GM23248 (cell line): Measurements from ENCODE around the gene CIAO3. TPM values are rescaled to one million over a fixed set of nuclear protein-coding genes. Genes with fewer than 3 reads are reported as not detected.

Experiments
- DNase-seq: peaks from one replicate; pipeline ENCODE4 v3.0.0-alpha.2; 2015
- H2AFZ ChIP-seq: fragments of 200-600 bp; sonication (generic); 2 replicates; pipeline ENCODE4 v1.6.1; 2016; ENCODE audit warnings: antibody characterized with exemption
- H3F3A ChIP-seq: fragments of 200-600 bp; sonication (generic); 2 replicates; pipeline ENCODE4 v1.6.1; 2016; ENCODE audit warnings: mild to moderate bottlenecking, antibody characterized with exemption, mixed run types; ENCODE audit not compliant: insufficient read depth
- H3K27ac ChIP-seq: fragments of 200-600 bp; sonication (generic); 2 replicates; pipeline ENCODE4 v1.5.1; 2016; ENCODE audit warnings: mild to moderate bottlenecking
- H3K27me3 ChIP-seq: fragments of 200-600 bp; sonication (generic); replicated peaks from 2 replicates; pipeline ENCODE4 v1.6.1; 2016; ENCODE audit warnings: mild to moderate bottlenecking; ENCODE audit not compliant: insufficient read depth
- H3K36me3 ChIP-seq: fragments of 200-600 bp; sonication (generic); 2 replicates; pipeline ENCODE4 v1.6.1; 2016; ENCODE audit warnings: low read depth, mild to moderate bottlenecking
- H3K4me1 ChIP-seq: fragments of 200-600 bp; sonication (generic); 2 replicates; pipeline ENCODE4 v1.6.1; 2016; ENCODE audit warnings: mild to moderate bottlenecking; ENCODE audit not compliant: insufficient read depth
- H3K4me2 ChIP-seq: fragments of 200-600 bp; sonication (generic); one replicate; pipeline ENCODE4 v1.6.1; 2016; ENCODE audit warnings: mild to moderate bottlenecking; ENCODE audit not compliant: unreplicated experiment
- H3K4me3 ChIP-seq: fragments of 200-600 bp; sonication (generic); 2 replicates; pipeline ENCODE4 v1.5.1; 2016; ENCODE audit warnings: mild to moderate bottlenecking
- H3K79me2 ChIP-seq: fragments of 200-600 bp; sonication (generic); 2 replicates; pipeline ENCODE4 v1.6.1; 2016; ENCODE audit warnings: mild to moderate bottlenecking; ENCODE audit not compliant: insufficient read depth
- H3K9ac ChIP-seq: fragments of 200-600 bp; sonication (generic); 2 replicates; pipeline ENCODE4 v1.6.1; 2016; ENCODE audit warnings: mild to moderate bottlenecking
- H3K9me2 ChIP-seq: fragments of 200-600 bp; sonication (generic); 2 replicates; pipeline ENCODE4 v1.6.1; 2016; ENCODE audit warnings: mixed run types, mild to moderate bottlenecking, moderate library complexity; ENCODE audit not compliant: insufficient read depth
- H3K9me3 ChIP-seq: fragments of 200-600 bp; sonication (generic); one replicate; pipeline ENCODE4 v1.6.1; 2017; ENCODE audit warnings: low read depth
- H4K20me1 ChIP-seq: fragments of 200-600 bp; sonication (generic); 2 replicates; pipeline ENCODE4 v1.6.0; 2016; ENCODE audit not compliant: insufficient read depth
- EZH2 ChIP-seq: fragments of 200-600 bp; sonication (generic); IDR thresholded peaks from 2 replicates; pipeline ENCODE4 v1.6.1; 2018; ENCODE audit warnings: antibody characterized with exemption, mild to moderate bottlenecking; ENCODE audit not compliant: insufficient read depth, poor library complexity, severe bottlenecking
- EZH2phosphoT487 ChIP-seq: fragments of 200-600 bp; sonication (generic); IDR thresholded peaks from 2 replicates; pipeline ENCODE4 v1.6.1; 2018; ENCODE audit warnings: antibody characterized with exemption, moderate library complexity, mild to moderate bottlenecking, low read depth; ENCODE audit not compliant: insufficient read depth
- WGBS, 2 experiments: methylation state at CpG; one replicate each; pipeline ENCODE4 v1.1.6; 2015 to 2017; ENCODE audit warnings: low lambda C conversion rate in 2 of 2, low coverage in 1 of 2; ENCODE audit errors: missing lambda C conversion rate in 2 of 2; 5-methylcytosine and 5-hydroxymethylcytosine counted together
- in situ Hi-C: fragments of 300-500 bp; cut with MboI; formaldehyde crosslinking; loops from 2 replicates; pipeline ENCODE4 v1.15.0; 2020
- polyA plus RNA-seq: library from polyadenylated mRNA; unstranded; fragments of >200 nt; fragmentation: Nextera tagmentation; extraction: Ambion mirVana; gene quantifications from 2 replicates; pipeline ENCODE4 v1.2.1, GENCODE V29; 2016
- total RNA-seq: library from RNA; depleted of rRNA; stranded (reverse); fragments of >200 nt; shearing (Covaris generic); gene quantifications from 2 replicates; pipeline ENCODE4 v1.2.3, GENCODE V29; 2014

Gene CIAO3
- total and polyA plus RNA-seq, 2 experiments from 2014 or later: 24.5 to 37.5 TPM

DNA sequence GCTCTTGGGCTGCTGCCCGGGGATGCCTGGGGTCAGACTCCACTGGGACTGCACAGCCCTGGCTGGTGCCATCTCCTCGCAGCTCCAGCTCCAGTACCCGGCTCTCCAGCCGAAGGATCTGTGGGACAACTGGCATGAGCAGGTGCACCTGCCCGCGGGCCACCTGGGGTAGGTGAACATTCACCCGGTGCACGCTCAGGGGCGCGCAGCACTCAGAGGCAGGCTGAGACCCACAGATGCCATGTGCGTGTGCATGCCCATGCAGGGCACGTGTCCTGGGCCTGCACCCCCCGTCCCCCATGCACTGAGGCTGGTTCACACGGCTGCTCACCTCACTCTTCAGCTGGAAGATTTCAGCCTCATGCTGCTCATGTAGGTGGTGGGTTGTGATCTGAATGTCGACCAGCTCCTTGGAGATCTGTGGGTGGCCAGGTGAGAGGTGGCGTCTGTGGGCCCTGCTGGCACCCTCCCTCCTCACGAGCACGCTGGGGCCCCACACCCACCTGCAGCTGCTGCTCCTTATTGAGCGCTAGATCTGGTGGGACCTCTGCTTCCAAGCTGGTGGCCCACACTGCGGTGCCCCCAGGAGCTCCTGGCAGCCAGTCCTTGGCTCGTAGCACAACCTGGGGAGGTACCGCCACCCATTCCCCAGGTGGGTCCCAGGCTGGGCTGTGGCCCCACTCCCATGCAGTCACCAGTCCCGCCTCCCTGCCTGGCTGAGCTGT is 15.2 kb downstream of the CIAO3 start:
- Histone ChIP-seq H3K9me2 (no peaks in the 10 kb centered on the region), H3K4me1 (no peaks in the 10 kb centered on the region), H3K4me2 (no peak overlapping the region), H3K4me3 (no peak overlapping the region), H3K27ac (no peak overlapping the region), H2AFZ (no peak overlapping the region), H3K27me3 (no peaks in the 10 kb centered on the region), H3K79me2 (no peaks in the 10 kb centered on the region), H3K9me3 (no peaks in the 10 kb centered on the region), H3F3A (no peaks in the 10 kb centered on the region), H3K36me3 (no peaks in the 10 kb centered on the region), H3K9ac (no peak overlapping the region), H4K20me1 (no peaks in the 10 kb centered on the region)
- 71 to 79% methylated on average over 23 of the region's 23 CpGs for WGBS, 2 experiments
- TF ChIP-seq EZH2phosphoT487 (no peak), EZH2 (no peak)
- in situ Hi-C loops: no loop called here
- no peak for DNase-seq

DNA sequence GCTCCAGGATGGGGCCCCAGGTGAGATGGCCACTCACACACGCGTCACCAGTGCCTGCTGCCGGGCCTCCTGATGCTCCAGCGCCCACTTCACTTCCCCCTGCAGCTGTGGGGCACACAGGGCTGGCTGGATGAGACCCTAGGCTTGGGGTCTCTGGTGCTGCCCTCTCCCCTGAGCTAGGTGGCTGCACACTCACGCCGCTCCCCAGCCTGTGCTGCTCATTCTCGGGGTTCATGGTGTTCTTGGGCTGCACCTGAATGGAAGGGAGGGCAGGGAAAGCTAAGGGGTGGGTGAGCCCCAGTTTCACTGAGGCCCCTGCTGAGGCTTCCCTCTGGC is 15.8 kb downstream of the CIAO3 start:
- Histone ChIP-seq H2AFZ (no peak overlapping the region), H3K4me3 (no peak overlapping the region), H3K27me3 (no peaks in the 10 kb centered on the region), H3K27ac (no peak overlapping the region), H3K9me3 (no peaks in the 10 kb centered on the region), H3K79me2 (no peaks in the 10 kb centered on the region), H3K9ac (no peak overlapping the region), H3F3A (no peaks in the 10 kb centered on the region), H3K4me2 (no peak overlapping the region), H3K9me2 (no peaks in the 10 kb centered on the region), H3K4me1 (peaks cover 2% of the 10 kb centered on the region; the same call in 1 of the 2 replicates), H3K36me3 (no peaks in the 10 kb centered on the region), H4K20me1 (no peaks in the 10 kb centered on the region)
- TF ChIP-seq EZH2phosphoT487 (no peak), EZH2 (no peak)
- WGBS, 2 experiments: 81% methylated on average over 7 of the region's 7 CpGs
- in situ Hi-C loops: no loop called here
- DNase-seq: no peak

DNA sequence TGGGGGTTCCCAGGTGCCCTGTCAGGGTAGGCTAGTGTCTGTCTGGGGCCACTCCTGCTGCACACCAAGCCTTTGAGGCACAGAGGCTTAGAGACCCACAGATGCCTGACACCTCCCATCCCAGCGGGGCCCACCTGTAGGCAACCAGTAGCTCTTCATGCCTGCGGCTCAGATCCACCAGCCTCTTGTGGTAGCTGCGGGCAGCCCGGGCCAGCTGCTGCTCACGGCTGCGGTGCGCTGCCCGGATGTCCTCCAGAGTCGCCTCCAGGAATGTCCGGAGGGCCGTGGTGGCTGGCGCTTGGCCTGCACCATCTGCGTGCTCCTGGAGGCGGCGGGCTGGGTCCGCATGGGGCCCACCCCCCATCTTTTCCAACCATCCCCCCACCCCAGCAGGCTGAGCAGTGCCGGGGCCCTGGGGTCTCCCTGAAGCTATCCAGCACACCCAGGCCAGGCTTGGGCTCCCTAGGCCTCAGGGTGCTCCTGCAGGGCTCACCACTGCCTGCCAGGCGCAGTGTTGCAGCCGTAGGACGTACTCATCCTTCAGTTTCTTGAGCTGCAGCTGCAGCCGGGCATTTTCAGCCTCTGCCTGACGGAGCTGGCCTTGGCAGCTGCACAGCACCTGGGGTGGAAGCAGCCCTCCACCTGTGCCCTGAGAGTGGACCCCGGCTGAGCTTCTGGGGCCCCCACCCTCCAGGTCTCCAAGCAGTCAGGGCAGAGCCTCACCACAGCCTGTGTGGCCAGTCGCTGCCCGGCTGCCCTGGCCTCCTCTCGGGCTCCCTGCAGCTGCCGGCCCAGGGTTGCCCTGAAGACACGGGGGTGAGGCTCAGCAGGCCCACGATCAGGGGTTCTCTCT is 16.4 kb downstream of the CIAO3 start:
- no peak overlapping the region for H3K4me2 ChIP-seq
- no peak overlapping the region for H3K9ac ChIP-seq
- H3K9me3 ChIP-seq: no peaks in the 10 kb centered on the region
- H3K4me3 ChIP-seq: no peak overlapping the region
- H3K27ac ChIP-seq: no peak overlapping the region
- H4K20me1 ChIP-seq: no peaks in the 10 kb centered on the region
- no peak overlapping the region for H2AFZ ChIP-seq
- no peaks in the 10 kb centered on the region for H3K9me2 ChIP-seq
- no peaks in the 10 kb centered on the region for H3K27me3 ChIP-seq
- in situ Hi-C loops: no loop called here
- TF ChIP-seq EZH2 (no peak), EZH2phosphoT487 (no peak)
- peaks cover 4% of the 10 kb centered on the region; the same call in 1 of the 2 replicates for H3K4me1 ChIP-seq
- no peaks in the 10 kb centered on the region for H3K79me2 ChIP-seq
- DNase-seq: no peak
- no peaks in the 10 kb centered on the region for H3F3A ChIP-seq
- no peaks in the 10 kb centered on the region for H3K36me3 ChIP-seq
- 43% methylated on average over 22 to 25 of the region's 29 CpGs for WGBS, 2 experiments

DNA sequence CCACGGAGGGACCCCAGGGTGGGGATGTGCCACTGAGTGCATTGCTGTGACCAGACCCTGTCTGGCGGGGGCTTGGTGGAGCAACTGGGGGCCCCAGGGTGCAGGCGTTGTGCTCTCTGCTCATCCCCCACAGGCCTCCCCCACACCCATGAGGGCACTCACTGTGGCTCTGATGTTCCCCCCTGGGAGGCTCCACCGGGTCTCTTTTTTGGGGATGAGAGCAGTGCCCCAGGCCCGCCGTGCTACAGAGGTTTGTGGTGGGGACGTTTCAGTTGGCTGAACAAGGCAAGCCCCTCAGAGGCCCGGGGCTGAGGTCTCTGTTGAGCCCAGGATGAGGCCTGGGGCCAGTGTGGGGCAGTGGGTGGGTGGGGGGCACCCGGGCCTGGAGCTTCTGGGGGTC is 17.1 kb downstream of the CIAO3 start:
- no peaks in the 10 kb centered on the region for H3K27me3 ChIP-seq
- H3F3A ChIP-seq: no peaks in the 10 kb centered on the region
- no peak overlapping the region for H2AFZ ChIP-seq
- no peak overlapping the region for H3K4me2 ChIP-seq
- DNase-seq: no peak
- no peak overlapping the region for H3K27ac ChIP-seq
- TF ChIP-seq EZH2phosphoT487: no peak
- no peak for TF ChIP-seq EZH2
- no peak overlapping the region for H3K9ac ChIP-seq
- no peaks in the 10 kb centered on the region for H3K9me2 ChIP-seq
- no peaks in the 10 kb centered on the region for H4K20me1 ChIP-seq
- no peaks in the 10 kb centered on the region for H3K36me3 ChIP-seq
- no peaks in the 10 kb centered on the region; the same call in 1 of the 2 replicates for H3K79me2 ChIP-seq
- 55 to 79% methylated on average over 7 to 9 of the region's 9 CpGs for WGBS, 2 experiments
- H3K4me1 ChIP-seq: peaks cover 4% of the 10 kb centered on the region; the same call in 1 of the 2 replicates
- in situ Hi-C loops: no loop called here
- no peak overlapping the region for H3K4me3 ChIP-seq
- no peaks in the 10 kb centered on the region for H3K9me3 ChIP-seq
